Vagina (tissue), 2 donors: ENCODE measurements around the gene OTOS.

Experiments
- POLR2AphosphoS5 ChIP-seq, 2 donors: sonication (generic); formaldehyde crosslinking; IDR thresholded peaks; one replicate each; pipeline ENCODE4 v1.9.0; 2017; ENCODE audit warnings: antibody characterized with exemption in 2 of 2, mild to moderate bottlenecking in 2 of 2, low read depth in 1 of 2; ENCODE audit not compliant: insufficient read depth in 1 of 2
- TF ChIP-seq, protein P1 (sequence below), 3 experiments: fragments of 450-650 bp in 2 of 3; fragments of 200-600 bp in 1 of 3; sonication (generic) in 1 of 3; IDR thresholded peaks; one replicate each; pipeline ENCODE4 v1.5.1; 2017 to 2019; ENCODE audit warnings: antibody characterized with exemption in 3 of 3, mild to moderate bottlenecking in 2 of 3, moderate library complexity in 2 of 3

DNA sequence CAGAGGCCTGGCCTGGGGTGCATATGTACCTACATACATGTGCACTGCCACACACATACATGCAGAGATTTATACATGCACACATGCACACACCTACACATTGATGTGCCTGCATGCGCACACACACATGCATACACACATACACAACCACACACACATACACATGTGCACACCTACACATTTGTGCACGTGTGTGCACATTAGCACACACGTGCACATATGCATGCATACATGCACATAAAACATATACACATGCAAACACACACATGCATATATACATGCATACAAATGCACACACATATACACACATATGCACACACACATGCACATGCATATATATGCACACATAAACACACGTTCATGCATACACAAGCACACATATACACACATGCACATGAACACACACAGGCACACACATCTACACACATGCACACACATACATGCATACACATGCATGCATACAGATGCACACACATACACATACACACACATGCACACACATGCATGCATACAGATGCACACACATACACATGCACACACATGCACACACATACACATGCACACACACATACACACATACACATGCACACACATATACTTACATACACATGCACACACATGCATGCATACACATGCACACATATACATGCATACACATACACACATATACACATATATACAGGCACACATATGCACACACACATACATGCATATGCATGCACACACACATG, 23.6 kb upstream of the OTOS start:
- TF ChIP-seq, protein P1, sequence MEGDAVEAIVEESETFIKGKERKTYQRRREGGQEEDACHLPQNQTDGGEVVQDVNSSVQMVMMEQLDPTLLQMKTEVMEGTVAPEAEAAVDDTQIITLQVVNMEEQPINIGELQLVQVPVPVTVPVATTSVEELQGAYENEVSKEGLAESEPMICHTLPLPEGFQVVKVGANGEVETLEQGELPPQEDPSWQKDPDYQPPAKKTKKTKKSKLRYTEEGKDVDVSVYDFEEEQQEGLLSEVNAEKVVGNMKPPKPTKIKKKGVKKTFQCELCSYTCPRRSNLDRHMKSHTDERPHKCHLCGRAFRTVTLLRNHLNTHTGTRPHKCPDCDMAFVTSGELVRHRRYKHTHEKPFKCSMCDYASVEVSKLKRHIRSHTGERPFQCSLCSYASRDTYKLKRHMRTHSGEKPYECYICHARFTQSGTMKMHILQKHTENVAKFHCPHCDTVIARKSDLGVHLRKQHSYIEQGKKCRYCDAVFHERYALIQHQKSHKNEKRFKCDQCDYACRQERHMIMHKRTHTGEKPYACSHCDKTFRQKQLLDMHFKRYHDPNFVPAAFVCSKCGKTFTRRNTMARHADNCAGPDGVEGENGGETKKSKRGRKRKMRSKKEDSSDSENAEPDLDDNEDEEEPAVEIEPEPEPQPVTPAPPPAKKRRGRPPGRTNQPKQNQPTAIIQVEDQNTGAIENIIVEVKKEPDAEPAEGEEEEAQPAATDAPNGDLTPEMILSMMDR (IDR thresholded peaks at IDR 0.05): no peak
- TF ChIP-seq POLR2AphosphoS5 (IDR thresholded peaks at IDR 0.05; ENCODE audit: insufficient read depth in 1 of 2, low read depth in 1 of 2): no peak
